ENCODE results near the gene PCDH7.

PCDH7 gene

GRCh38 chr4:30718021-30718542, 2.1 kb upstream of the PCDH7 start (continued):
- TF ChIP-seq ZNF629 (tag by site-specific recombination; IDR thresholded peaks at IDR 0.05): no peak
- TF ChIP-seq WT1 (tag by site-specific recombination; IDR thresholded peaks at IDR 0.05): peak; percentile 62
- no peak for TF ChIP-seq MYNN (tag by site-specific recombination; IDR thresholded peaks at IDR 0.05; ENCODE audit: borderline replicate concordance)
- no peak for TF ChIP-seq SETDB1 (IDR thresholded peaks at IDR 0.05; ENCODE audit: insufficient read length, low read length)
- TF ChIP-seq SCRT2 (tag by site-specific recombination; IDR thresholded peaks at IDR 0.05): no peak
- peak; percentile 86 for TF ChIP-seq OSR2 (tag by site-specific recombination; IDR thresholded peaks at IDR 0.05)
- TF ChIP-seq ZIC2 (tag by site-specific recombination; IDR thresholded peaks at IDR 0.05): peak; percentile 75

GRCh38 chr4:30718641-30719453, 1.3 kb upstream of the PCDH7 start:
- H3K9me3 ChIP-seq (ENCODE audit: control insufficient read depth, insufficient read depth, low read depth, low read length): no peaks in the 10 kb centered on the region
- POLR2A ChIA-PET: interaction anchor here (0.5 to 1.5 kb wide), 15 partner anchors 9 to 547 kb away, joined by 3 to 11 read pairs (median 5); no protein-coding TSS in a partner anchor
- peak overlapping the region; percentile 86 for H3K4me3 ChIP-seq (ENCODE audit: low read depth, low read length)
- peak overlapping the region; percentile 98 for H3K27ac ChIP-seq (ENCODE audit: extremely low read depth, low read depth, low read length)
- CTCF ChIA-PET: interaction anchor here (0.5 to 0.7 kb wide), 5 partner anchors 193 to 1383 kb away, joined by 3 read pairs; no protein-coding TSS in a partner anchor
- H3K4me1 ChIP-seq (ENCODE audit: control insufficient read depth, insufficient read depth, low read length): no peaks in the 10 kb centered on the region
- peaks cover 0 to 17% of the 10 kb centered on the region in 2 experiments; a peak in 1 of 3 replicates for H3K36me3 ChIP-seq (ENCODE audit: control insufficient read depth in 2 of 2, insufficient read depth in 1 of 2, low read length in 2 of 2)
- no peak for TF ChIP-seq ZNF10 (tag by site-specific recombination; IDR thresholded peaks at IDR 0.05)
- TF ChIP-seq ZNF341 (tag by site-specific recombination; IDR thresholded peaks at IDR 0.05; ENCODE audit: low read depth): peak; percentile 93
- TF ChIP-seq, protein P1, sequence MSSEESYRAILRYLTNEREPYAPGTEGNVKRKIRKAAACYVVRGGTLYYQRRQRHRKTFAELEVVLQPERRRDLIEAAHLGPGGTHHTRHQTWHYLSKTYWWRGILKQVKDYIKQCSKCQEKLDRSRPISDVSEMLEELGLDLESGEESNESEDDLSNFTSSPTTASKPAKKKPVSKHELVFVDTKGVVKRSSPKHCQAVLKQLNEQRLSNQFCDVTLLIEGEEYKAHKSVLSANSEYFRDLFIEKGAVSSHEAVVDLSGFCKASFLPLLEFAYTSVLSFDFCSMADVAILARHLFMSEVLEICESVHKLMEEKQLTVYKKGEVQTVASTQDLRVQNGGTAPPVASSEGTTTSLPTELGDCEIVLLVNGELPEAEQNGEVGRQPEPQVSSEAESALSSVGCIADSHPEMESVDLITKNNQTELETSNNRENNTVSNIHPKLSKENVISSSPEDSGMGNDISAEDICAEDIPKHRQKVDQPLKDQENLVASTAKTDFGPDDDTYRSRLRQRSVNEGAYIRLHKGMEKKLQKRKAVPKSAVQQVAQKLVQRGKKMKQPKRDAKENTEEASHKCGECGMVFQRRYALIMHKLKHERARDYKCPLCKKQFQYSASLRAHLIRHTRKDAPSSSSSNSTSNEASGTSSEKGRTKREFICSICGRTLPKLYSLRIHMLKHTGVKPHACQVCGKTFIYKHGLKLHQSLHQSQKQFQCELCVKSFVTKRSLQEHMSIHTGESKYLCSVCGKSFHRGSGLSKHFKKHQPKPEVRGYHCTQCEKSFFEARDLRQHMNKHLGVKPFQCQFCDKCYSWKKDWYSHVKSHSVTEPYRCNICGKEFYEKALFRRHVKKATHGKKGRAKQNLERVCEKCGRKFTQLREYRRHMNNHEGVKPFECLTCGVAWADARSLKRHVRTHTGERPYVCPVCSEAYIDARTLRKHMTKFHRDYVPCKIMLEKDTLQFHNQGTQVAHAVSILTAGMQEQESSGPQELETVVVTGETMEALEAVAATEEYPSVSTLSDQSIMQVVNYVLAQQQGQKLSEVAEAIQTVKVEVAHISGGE (tag by site-specific recombination; conservative IDR thresholded peaks at IDR 0.05; ENCODE audit: low read depth): no peak
- no peak for TF ChIP-seq ZNF777 (tag by site-specific recombination; IDR thresholded peaks at IDR 0.05; ENCODE audit: borderline replicate concordance)
- TF ChIP-seq ZNF768 (tag by site-specific recombination; IDR thresholded peaks at IDR 0.05): no peak
- TF ChIP-seq ZNF548 (tag by site-specific recombination; IDR thresholded peaks at IDR 0.05): no peak
- TF ChIP-seq PATZ1 (tag by site-specific recombination; IDR thresholded peaks at IDR 0.05): peak; percentile 46; the same call in 1 of the 2 replicates
- TF ChIP-seq, protein P2, sequence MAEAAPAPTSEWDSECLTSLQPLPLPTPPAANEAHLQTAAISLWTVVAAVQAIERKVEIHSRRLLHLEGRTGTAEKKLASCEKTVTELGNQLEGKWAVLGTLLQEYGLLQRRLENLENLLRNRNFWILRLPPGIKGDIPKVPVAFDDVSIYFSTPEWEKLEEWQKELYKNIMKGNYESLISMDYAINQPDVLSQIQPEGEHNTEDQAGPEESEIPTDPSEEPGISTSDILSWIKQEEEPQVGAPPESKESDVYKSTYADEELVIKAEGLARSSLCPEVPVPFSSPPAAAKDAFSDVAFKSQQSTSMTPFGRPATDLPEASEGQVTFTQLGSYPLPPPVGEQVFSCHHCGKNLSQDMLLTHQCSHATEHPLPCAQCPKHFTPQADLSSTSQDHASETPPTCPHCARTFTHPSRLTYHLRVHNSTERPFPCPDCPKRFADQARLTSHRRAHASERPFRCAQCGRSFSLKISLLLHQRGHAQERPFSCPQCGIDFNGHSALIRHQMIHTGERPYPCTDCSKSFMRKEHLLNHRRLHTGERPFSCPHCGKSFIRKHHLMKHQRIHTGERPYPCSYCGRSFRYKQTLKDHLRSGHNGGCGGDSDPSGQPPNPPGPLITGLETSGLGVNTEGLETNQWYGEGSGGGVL (tag by site-specific recombination; IDR thresholded peaks at IDR 0.05): peak; percentile 70; the same call in 1 of the 2 replicates
- no peak for TF ChIP-seq ZNF776 (tag by site-specific recombination; IDR thresholded peaks at IDR 0.05; ENCODE audit: borderline replicate concordance)
- TF ChIP-seq ZNF133 (tag by site-specific recombination; IDR thresholded peaks at IDR 0.05): no peak
- TF ChIP-seq ZNF660 (tag by site-specific recombination; IDR thresholded peaks at IDR 0.05): no peak
- TF ChIP-seq TRIM28 (IDR thresholded peaks at IDR 0.05; ENCODE audit: borderline replicate concordance, low read length): no peak
- no peak for TF ChIP-seq BCL6B (tag by site-specific recombination; IDR thresholded peaks at IDR 0.05)
- peak; percentile 49 for TF ChIP-seq SP3 (tag by site-specific recombination; IDR thresholded peaks at IDR 0.05)
- no peak for TF ChIP-seq ZNF785 (tag by site-specific recombination; IDR thresholded peaks at IDR 0.05)
- no peak for TF ChIP-seq HIC1 (tag by site-specific recombination; IDR thresholded peaks at IDR 0.05)

Data from HEK293 (cell line).